ENCODE results near the gene NFYC.

The NFYC gene

GRCh38 chr1:40819101-40819500 lies 127.6 kb downstream of the NFYC start (continued):
- TF ChIP-seq ZNF530 (tag by site-specific recombination; IDR thresholded peaks at IDR 0.05; ENCODE audit: low read depth) (no peak), ZNF791 (tag by site-specific recombination; IDR thresholded peaks at IDR 0.05) (no peak), ZNF175 (tag by site-specific recombination; IDR thresholded peaks at IDR 0.05) (no peak), ZNF777 (tag by site-specific recombination; IDR thresholded peaks at IDR 0.05; ENCODE audit: borderline replicate concordance) (no peak), ZNF830 (tag by site-specific recombination; IDR thresholded peaks at IDR 0.05; ENCODE audit: low read depth) (no peak), ZSCAN16 (tag by site-specific recombination; IDR thresholded peaks at IDR 0.05) (no peak), ZNF24 (tag by site-specific recombination; IDR thresholded peaks at IDR 0.05) (no peak), KLF1 (tag by site-specific recombination; IDR thresholded peaks at IDR 0.05) (no peak), SALL2 (tag by site-specific recombination; IDR thresholded peaks at IDR 0.05; ENCODE audit: borderline replicate concordance) (no peak), ZNF404 (tag by site-specific recombination; IDR thresholded peaks at IDR 0.05) (no peak), HOXD13 (CRISPR knock-in tag; IDR thresholded peaks at IDR 0.05; ENCODE audit: borderline replicate concordance) (no peak)
- TF ChIP-seq, protein P1, sequence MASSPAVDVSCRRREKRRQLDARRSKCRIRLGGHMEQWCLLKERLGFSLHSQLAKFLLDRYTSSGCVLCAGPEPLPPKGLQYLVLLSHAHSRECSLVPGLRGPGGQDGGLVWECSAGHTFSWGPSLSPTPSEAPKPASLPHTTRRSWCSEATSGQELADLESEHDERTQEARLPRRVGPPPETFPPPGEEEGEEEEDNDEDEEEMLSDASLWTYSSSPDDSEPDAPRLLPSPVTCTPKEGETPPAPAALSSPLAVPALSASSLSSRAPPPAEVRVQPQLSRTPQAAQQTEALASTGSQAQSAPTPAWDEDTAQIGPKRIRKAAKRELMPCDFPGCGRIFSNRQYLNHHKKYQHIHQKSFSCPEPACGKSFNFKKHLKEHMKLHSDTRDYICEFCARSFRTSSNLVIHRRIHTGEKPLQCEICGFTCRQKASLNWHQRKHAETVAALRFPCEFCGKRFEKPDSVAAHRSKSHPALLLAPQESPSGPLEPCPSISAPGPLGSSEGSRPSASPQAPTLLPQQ (tag by site-specific recombination; IDR thresholded peaks at IDR 0.05), result no peak

DNA sequence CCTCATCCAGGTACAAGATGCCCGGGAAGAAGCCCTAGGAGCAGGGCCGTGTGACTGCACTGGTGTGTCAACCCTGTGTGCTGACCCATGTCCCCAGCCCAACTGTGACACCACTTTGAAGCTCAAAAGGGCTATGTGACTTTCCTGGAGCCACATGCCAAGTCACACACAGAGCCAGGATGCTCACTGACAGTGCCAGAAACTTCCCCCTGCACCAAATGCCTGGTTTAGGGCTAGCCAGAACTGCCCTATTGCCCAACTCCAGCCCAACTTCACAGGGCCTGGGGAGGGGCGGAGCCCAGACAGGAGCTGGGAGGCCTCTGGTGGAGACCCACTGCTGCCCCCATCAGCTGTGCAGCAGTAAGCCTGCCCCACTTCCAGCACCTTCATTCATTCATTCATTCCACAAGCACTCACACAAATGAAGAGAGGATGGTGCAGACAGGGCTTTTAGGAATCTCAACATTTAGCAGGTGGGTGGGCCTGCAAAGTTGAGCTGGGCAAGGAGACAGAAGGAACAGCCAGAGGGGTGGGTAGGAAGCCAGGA lies 128.8 kb downstream of the NFYC start:
- no peak for TF ChIP-seq ZNF768 (tag by site-specific recombination; IDR thresholded peaks at IDR 0.05)
- 0 out of 2 replicates have a peak, but pooled peaks have one; percentile 51 for TF ChIP-seq ZNF24 (tag by site-specific recombination; IDR thresholded peaks at IDR 0.05)
- H3K9me3 ChIP-seq (ENCODE audit: control insufficient read depth, insufficient read depth, low read depth, low read length), result no peaks in the 10 kb centered on the region
- CTCF ChIA-PET, result interaction anchor here (0.5 to 0.7 kb wide), 2 partner anchors 15 to 174 kb away, joined by 3 to 4 read pairs; no protein-coding TSS in a partner anchor

More for the DNA sequence above, 128.8 kb downstream of the NFYC start:
- Histone ChIP-seq H3K36me3 (ENCODE audit: control insufficient read depth in 2 of 2, insufficient read depth in 1 of 2, low read length in 2 of 2) (no peaks in the 10 kb centered on the region), H3K4me3 (ENCODE audit: low read depth, low read length) (no peak overlapping the region), H3K4me1 (ENCODE audit: control insufficient read depth, insufficient read depth, low read length) (no peaks in the 10 kb centered on the region), H3K27ac (ENCODE audit: extremely low read depth, low read depth, low read length) (no peak overlapping the region)
- POLR2A ChIA-PET, result interaction anchor here (0.5 kb wide), 1 partner anchor 54 kb away, joined by 3 read pairs; no protein-coding TSS in a partner anchor

All from HEK293 (cell line).